GM19468 (cell line): ENCODE results near the gene NUPR1.
"Not testable (repeated sequence)": the region's sequence is repeated elsewhere in the genome, so short reads cannot be mapped to it uniquely, and the experiment has no call there.

ENCODE experiments used
- ATAC-seq: cut with Tn5 transposase; IDR thresholded peaks from one replicate; pipeline ENCODE4 v1.9.1; 2021; ENCODE audit warnings: mild to moderate bottlenecking, moderate library complexity, moderate number of reproducible peaks; ENCODE audit not compliant: unreplicated experiment; ENCODE audit errors: extremely low read depth

NUPR1 gene

DNA sequence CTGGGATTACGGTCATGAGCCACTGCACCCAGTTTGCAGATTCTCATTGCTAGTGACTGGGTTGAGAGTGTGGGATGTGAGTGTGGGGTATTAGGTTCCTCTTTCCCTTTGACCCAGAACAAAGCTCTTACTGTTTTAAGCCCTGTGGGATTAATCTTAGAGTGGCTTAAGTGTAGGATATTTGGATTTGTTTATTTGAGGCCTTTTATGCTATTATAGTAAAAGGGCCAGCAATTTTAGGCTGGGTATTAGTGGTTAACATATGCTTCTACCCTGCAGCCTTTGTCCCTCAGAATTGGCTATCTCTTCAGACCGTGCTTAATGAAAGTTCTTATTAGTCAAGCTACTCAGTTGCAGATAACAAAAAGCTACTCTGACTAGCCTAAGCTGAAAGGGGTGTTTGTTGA lies 18.1 kb upstream of the NUPR1 start:
- ATAC-seq = no peak

- no peak for ATAC-seq
Observed at GRCh38 chr16:28555561-28555960, 16.8 kb upstream of the NUPR1 start.

DNA sequence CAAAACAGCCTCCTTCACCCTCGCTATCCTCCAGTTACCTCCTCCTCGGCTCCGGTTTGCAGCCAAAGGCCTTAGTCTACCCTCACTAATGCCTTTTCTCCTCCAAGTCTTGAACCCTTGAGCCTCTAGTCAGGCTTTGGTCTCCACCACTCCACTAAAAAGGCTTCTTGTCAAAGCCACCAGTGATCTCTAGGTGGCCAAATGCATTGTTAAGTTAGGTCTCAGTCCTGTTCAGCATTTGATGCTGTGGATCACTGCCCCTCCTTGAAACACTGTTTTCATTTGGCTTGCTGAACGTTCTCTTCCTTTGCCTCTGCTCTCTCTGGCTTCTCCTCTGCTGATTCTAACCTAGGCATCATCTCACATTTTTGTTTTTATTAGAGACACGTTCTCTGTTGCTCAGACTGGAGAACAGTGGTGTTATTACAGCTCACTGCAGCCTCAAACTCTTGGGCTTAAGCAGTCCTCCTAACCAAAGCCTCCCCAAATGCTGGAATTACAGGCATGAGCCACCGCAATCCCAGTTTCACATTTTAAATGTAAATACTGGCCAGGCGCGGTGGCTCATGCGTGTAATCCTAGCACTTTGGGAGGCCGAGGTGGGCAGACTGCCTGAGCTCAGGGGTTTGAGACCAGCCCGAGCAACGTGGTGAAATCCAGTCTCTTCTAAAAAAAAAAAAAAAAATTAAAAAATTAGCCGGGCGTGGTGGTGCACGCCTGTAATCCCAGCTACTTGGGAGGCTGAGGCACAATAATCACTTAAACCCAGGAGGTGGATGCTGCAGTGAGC lies 16.1 kb upstream of the NUPR1 start:
- ATAC-seq = no peak

- ATAC-seq = no peak
Observed at GRCh38 chr16:28553776-28554633, 15.2 kb upstream of the NUPR1 start, which contains the start of gene SGF29. TSS of gene SGF29 (plus strand) at chr16:28553920. CDS start at chr16:28581070, 27,150 bp downstream.

GRCh38 chr16:28549301-28549899 lies 10.6 kb upstream of the NUPR1 start:
- ATAC-seq = no peak

DNA sequence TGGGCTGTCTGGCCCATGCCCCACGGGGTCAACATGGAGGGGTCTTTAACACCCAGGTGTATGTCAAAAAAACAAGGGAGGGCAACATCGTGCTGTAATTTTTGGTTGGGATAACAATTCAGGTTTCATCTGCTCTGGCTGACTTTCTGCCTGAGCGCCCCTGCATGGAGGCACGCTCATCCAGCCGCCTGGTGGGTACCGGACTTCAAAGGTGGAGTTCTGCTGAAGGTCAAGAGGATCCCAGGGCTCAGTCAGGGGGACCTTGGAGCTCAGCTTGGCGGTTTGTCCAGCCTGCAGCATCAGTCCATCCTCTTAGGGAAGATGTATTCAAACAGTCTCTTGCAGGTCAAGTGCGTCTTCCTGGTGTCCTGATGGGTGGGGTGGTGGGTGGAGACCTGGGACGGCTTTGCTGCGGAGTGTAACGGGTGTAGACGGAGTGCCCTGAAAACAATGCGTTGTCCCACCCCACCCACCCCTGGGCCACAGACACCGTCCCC lies 9.6 kb upstream of the NUPR1 start:
- ATAC-seq = no peak

DNA sequence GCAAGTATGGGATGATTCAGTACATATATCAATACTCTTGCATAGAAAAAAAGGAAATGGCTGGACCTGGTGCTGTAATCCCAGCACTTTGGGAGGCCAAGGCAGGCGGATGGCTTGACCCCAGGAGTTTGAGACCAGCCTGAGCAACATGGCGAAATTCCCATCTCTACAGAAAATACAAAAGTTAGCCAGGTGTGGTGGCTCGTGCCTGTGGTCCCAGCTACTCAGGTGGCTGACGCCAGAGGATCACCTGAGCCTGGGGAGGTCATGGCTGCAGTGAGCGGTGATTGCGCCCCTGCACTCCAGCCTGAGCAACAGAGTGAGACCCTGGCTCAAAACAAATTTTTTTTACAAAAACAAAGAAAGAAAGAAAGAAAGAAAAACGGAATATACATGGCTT lies 7.9 kb upstream of the NUPR1 start:
- no peak for ATAC-seq

GRCh38 chr16:28545964-28546363 lies 7.2 kb upstream of the NUPR1 start:
- not testable (repeated sequence) for ATAC-seq

GRCh38 chr16:28544998-28545397 lies 6.2 kb upstream of the NUPR1 start:
- no peak for ATAC-seq

DNA sequence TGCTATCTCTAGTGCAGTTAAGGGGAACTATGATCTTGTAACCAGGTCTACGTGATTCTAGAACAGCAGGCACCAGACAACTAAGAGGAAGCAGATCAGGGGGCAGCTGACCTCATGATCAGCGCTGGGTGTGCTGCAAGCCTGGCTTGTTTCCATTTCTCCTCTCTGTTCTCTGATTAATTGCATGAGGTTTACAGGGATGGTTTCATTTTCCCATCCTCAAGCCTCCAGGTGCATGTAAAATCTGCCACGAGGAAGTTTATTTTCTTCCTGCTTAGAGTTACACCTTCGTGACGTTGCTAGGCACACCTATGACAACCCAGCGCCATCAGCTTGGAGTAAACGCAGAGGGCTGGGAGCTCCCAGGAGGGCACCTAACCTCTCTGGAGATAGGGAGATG lies 4.3 kb upstream of the NUPR1 start:
- ATAC-seq = no peak

GRCh38 chr16:28542646-28543045 lies 3.9 kb upstream of the NUPR1 start:
- no peak for ATAC-seq

DNA sequence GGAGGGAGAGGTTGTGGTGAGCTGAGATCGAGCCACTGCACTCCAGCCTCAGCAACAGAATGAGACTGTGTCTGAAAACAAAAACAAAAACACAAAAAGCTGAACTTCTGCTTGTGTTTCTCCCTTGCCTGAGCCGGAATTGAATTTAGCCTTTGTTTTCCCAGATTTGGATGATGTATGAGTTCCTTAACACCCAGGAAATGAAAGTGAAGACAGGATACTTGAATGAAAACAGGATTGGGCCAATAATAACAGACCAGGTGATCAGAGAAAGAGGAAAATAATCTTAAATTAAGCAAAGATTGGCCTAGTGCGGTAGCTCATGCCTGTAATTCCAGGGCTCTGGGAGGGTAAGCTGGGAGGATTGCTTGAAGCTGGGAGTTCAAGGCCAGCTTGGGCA lies 1.6 kb upstream of the NUPR1 start:
- no peak for ATAC-seq

GRCh38 chr16:28537964-28538732 lies 626 bp downstream of the NUPR1 start:
- no peak for ATAC-seq

DNA sequence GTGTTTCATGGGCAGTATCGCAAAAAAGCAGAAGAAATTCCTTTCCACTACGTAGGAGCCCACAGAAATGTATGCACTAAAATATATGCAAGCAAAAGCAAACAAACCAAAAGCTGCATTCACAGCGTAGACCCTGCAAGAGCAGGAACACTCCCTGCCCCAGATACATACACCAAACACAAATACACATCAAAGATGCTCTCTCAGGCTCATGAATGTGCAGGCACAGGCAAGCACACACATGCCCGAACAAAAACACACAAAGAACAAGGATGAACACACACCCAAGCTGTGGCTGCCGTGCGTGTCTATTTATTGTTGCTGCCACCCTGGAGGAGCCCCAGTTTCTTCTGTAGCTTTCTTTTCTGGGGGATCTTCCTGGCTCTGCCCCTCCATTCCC lies 1.7 kb downstream of the NUPR1 start:
- ATAC-seq = no peak

DNA sequence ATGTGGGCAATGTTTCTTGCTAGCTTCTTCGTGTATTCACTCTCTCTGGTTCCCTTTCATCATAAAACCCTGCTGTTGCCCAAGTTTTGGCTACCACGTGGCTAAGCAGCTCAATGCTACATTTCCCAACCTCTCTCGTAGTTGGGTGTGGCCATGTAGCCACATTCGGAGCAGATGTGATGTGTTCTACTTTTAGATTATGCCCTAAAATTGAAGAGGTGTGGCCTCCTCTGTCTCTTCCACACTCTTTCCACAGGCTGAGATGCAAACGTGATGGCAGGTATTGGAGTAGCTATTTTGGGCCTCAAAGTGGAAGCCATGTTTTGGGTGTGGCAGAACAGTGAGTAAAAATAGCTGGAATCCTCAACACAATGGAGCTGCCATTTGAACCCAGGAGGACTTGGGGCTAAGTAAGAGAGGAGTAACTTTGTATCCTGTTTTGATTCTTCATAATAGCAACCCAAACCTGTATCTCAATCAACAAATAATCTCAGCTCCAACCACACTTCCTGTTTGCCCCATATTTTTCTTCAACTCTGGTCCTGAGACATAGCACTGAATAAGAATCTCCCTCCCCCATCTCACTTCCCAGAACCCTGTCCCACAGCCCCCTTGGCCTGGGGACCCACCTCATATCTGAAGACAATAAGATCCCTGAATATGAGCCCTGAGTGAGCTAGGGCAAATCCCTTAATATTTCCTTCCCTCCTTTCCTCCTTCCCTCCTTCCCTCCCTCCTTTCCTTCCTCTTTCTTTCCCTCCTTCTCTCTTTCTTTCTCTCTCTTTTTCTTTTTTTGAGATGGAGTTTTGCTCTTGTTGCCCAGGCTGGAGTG lies 4.0 kb downstream of the NUPR1 start:
- ATAC-seq = no peak

DNA sequence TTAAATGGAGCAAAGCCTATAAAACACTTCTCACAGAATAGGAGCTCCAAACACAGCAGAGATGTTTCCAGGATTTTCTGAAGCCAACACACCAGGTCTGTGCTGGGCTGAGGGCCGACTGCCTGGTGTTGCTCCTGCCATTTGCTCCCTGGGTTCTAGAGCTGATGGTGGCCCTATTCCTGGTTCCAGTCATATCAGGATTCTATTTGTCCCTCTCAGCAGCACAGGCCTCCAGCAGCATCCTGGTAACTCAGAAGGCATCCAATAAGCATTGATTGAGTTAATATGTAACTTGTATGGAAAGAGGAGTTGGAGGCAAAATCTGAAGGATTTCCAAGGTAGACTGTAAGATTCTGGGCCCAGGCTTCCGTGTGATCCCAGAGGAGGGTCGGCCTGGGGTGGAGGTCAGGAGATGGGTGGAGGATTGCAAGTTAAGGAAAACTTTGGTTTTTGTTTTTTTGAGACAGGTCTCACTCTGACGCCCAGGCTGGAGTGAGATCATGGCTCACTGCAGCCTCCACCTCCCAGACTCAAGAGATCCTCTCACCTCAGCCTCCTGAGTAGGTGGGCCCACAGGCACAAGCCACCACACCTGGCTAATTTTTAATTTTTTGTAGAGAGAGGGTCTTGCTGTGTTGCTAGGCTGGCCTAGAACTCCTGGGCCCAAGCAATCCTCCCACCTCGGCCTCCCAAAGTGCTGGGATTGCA lies 5.7 kb downstream of the NUPR1 start:
- ATAC-seq = no peak

DNA sequence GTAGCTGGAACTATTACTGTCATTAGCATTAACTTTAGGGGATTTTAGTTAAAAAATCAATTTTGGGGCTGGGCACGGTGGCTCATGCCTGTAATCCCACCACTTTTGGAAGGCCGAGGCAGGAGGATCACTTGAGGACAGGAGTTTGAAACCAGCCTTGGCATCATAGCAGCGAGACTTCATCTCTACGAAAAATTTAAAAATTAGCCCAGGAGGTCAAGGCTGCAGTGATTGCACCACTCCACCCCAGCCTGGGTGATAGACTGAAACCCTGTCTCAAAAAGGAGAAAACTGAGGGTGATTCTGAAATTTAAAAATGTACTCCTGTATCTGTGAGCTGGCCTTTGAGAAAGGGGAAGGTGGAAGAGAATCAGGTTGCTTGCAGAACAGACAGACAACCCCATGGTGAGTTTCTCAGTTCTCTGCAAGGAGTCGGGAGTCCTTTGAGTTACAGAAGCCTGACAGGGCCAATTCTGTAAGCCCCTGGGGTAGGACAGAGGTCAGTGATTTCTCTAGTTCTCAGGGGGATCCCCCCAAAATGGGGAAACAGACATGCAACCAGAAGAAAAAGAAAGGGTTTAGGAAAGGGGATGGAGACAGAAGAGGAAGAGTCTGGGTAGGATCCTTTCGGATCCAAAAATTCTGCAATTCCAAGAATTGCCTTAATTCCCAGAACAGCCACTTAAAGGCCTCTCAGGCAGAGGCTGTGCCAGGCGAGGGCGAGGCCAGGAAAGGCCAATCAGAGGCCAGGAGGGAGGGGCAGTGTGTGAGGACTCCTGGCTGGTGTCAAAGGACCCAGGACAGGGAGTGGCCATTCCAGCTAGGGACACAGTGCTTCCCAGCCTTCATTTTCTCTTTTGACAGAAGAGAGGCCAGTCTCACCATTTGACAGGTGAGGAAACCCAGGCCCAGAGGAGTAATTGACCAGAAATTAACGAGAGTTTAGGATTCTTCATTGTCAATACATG lies 6.7 kb downstream of the NUPR1 start:
- ATAC-seq = no peak
